ENCODE results near the gene CYP19A1.

CYP19A1 gene

DNA sequence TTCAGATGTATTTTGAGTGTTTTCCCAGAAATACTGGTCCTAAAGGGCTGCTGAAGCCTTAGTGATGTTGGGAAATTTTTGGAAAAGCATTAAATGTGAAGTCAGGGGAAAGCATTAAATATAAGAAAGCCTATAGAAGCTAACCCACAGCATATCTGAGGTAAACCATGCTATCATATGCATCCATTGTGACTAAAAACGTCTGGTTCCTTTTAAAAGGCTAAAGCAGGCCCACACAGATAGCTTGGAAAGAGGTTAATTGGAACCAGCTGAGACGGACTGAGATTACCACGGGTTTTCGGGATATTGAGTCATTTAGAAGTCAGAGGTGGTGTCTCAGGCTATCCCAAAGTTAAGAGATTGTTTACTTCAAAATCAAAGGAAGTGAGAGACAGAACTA, 78.2 kb downstream of the CYP19A1 start:
- DNase-seq (ENCODE audit: insufficient read length, low spot score): no peak
- no peak for TF ChIP-seq POLR2A (IDR thresholded peaks at IDR 0.05; ENCODE audit: low read depth, low read length)
- no peak for FAIRE-seq

DNA sequence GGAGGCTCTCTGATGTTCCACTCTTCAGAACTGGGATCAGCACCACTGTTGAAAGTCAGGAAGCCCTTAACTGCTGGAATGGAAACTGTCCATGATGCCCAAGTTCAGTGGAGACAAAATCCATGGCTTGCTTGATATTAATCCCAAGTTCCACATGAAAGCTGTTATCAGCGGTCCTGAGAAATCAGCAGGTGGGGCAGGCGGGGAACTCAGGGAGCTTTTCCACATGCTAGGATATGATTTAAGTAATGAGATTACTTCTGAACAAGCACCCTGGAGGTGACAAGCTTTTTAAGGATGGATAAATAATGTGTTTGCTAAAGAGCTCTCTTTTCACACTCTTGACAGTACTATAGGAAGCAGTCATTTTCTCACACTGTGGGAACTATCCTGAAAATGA, 82.9 kb downstream of the CYP19A1 start:
- DNase-seq (ENCODE audit: insufficient read length, low spot score) (no peak), FAIRE-seq (no peak)
- no peak for TF ChIP-seq POLR2A (IDR thresholded peaks at IDR 0.05; ENCODE audit: low read depth, low read length)

DNA sequence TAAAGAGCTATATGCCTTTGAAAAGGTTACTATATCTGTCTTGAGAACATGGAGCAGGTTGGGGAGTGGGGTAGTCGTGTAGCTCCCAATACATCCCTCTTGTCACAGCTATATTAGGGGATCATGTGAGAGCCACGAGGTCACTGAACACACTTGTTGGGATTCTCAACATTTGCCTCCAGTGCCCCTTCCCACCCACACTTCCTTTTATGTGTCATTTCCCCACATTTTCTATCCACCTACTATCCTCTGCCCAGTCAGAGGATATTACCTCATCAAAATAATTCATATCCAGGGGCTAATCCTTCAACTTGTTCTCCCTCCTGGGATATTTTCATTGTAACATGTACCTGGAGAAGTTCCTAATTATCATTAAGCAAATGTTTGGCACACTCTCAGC, 85.0 kb downstream of the CYP19A1 start:
- TF ChIP-seq POLR2A (IDR thresholded peaks at IDR 0.05; ENCODE audit: low read depth, low read length): no peak
- FAIRE-seq (no peak), DNase-seq (ENCODE audit: insufficient read length, low spot score) (no peak)

DNA sequence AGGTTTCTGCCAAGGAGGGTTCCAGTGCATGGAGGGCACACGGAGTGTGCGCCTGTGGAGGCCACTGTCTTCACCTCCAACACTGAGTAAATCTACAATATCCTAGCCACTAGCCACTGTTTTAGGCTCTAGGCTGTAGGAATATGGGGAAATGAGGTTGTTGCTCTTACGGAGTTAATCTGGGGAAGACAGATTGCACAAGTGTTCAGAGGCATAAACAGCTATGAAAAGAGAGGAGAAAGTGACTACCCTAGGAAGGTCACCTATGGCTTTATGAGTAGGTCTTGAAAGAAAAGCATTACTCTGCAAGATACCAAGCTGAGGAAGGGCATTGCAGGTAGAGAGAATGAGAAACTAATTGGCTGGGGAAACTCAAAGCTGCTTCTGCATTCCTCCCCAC, 85.7 kb downstream of the CYP19A1 start:
- DNase-seq (ENCODE audit: insufficient read length, low spot score): no peak
- FAIRE-seq: no peak
- no peak for TF ChIP-seq POLR2A (IDR thresholded peaks at IDR 0.05; ENCODE audit: low read depth, low read length)

DNA sequence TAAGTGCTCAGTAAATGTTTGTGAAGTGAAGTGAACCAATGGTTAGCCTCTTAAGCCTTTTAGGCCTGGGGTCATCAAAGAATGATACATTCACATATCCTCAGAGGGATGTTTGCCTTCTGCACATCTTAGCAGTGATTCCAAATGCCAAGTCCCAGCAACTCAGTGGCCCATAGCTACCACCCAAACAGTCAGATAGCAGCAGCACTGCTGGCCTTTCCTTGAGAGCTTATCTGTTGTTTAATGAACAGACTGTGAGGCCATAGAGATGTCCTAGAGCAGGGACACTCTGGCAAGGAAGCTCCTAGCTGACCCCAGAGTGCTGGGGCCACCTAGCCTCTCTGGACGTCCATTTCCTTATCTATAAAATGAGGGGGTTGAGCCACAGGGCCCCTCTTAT, 86.8 kb downstream of the CYP19A1 start:
- no peak for FAIRE-seq
- no peak for DNase-seq (ENCODE audit: insufficient read length, low spot score)
- no peak for TF ChIP-seq POLR2A (IDR thresholded peaks at IDR 0.05; ENCODE audit: low read depth, low read length)

DNA sequence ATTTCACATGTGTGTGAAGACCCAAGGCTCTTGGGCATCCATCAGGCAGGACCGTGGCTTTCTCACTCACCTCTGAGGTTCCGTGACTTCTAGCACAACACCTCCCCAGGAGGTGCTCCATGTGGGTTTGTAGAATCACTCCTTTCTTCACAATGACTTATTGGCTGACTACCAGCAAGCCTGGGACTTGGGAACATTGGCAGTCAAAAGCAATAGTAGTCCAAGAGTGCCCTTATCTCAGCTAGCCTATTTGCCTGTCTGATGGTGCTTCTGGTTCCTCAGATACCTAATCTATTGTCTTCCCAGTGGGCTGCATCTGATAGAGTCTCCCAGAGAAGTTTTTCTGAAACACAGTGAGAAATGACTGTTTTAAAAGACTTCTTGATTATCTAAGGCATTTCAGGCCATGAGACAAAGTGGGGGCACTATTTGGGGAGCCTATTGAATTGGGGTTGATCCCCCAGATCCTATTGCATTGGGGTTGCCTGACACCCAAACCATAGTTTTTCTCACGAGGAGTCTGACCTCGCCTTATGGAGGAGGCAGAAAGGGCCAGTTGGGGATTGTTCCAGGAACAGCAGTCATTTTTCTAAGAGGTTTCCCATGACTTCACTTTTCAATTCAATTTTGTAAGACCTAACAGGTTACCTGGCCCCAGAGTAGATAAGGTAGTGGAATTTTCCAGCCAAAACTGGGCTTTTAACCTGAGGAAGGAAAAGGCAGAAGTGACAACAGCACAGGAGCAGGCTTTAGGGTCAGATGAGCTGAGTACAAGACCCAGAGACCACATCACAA, 88.0 kb downstream of the CYP19A1 start:
- FAIRE-seq (no peak), DNase-seq (ENCODE audit: insufficient read length, low spot score) (no peak)
- TF ChIP-seq POLR2A (IDR thresholded peaks at IDR 0.05; ENCODE audit: low read depth, low read length): no peak

DNA sequence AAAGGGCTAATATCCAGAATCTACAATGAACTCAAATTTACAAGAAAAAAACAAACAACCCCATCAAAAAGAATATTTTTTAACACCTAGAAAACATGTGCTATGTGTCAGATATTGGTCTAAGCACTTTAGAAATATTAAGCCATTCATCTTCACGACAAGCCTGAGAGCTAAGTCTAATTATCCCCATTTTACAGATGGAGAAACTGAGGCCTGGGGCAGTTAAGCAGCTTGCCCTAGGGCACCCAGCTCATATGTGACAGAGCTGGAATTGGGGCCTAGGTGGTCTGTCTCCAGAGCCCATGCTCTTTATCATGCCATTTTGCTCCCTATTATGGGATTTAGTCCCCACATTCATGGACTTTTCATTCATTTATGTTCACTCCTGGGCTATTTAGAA, 92.8 kb downstream of the CYP19A1 start:
- DNase-seq (ENCODE audit: insufficient read length, low spot score) (no peak), FAIRE-seq (no peak)
- TF ChIP-seq POLR2A (IDR thresholded peaks at IDR 0.05; ENCODE audit: low read depth, low read length): no peak

DNA sequence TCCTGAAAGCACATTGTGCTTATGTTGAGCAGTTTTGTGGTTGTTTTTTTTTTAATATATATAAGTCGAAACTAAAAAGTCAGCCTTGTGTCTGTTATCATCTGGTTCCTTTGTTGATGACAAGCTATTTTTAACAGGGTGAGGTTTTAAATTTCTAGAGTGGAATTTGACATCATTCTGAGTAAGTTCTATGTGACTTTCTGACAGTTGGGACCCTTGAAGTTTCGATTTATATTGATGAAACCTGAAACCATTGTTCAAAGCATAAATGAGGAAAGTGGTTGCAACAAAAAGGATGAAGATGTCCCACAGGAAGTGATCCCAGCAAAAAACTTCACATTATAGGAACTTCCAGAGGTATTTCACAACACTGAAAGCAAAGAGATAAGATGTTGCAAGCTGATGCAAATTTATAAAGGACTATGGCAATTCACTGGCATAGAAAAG, 94.0 kb downstream of the CYP19A1 start:
- TF ChIP-seq POLR2A (IDR thresholded peaks at IDR 0.05; ENCODE audit: low read depth, low read length): no peak
- FAIRE-seq: no peak
- no peak for DNase-seq (ENCODE audit: insufficient read length, low spot score)

DNA sequence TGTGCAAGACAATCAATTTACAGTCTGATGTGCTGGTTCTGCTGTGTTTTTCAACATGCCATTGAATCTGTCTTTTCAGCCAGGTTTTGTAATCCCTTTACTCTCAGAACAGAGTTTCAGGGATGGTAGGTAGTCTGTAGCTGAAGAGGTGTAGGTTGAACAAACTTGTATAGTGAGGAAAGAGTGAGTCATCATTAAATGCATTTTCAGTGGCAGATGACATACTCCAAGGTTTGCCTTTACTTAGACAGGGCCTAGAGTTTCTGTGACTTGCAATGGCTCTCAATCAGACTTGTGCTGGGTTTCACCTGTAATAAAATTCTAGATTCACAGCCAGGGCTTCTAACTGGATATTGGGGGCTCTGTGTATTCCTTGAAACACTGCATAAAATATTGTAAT, 94.6 kb downstream of the CYP19A1 start:
- FAIRE-seq: no peak
- TF ChIP-seq POLR2A (IDR thresholded peaks at IDR 0.05; ENCODE audit: low read depth, low read length): no peak
- DNase-seq (ENCODE audit: insufficient read length, low spot score): no peak

DNA sequence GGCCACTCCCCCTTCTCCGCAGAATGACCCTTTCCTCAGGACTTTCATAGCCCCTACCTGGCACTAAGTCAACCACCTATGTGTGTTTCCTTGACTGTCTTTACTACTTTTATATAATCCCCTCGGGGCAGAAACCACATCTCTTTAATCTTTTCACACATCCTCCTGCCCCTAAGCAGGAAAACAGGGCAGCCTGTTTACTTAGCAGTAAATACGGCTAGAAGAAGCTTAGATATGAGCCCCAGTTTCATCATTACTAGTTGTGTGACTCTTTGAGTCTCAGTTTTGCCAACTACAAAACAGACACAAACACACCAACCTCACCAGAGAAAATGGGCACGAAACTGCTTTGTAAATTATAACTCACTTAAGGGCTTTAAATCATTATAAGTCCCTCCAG, 98.3 kb downstream of the CYP19A1 start:
- no peak for TF ChIP-seq POLR2A (IDR thresholded peaks at IDR 0.05; ENCODE audit: low read depth, low read length)
- FAIRE-seq: no peak
- DNase-seq (ENCODE audit: insufficient read length, low spot score): no peak

DNA sequence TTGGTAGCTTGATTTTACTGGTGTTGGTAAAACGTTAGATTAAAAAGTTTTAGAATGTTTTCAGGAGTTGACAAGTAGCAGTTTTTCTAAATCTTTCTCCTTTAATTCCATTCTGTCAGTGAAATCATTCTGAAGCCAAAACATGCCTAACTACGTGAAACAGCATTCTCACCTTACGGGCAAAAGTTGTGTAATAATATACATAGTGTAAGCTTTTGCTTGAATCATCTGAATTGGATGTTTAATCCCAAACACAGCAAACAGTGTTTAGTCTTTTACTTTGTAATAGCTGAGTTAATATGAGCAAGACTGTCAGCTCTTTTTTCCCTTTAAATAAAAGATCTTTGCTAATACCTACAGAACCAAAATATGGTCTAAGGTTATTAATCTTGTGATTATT, 100.6 kb downstream of the CYP19A1 start:
- DNase-seq (ENCODE audit: insufficient read length, low spot score): no peak
- FAIRE-seq: no peak
- TF ChIP-seq POLR2A (IDR thresholded peaks at IDR 0.05; ENCODE audit: low read depth, low read length): no peak

DNA sequence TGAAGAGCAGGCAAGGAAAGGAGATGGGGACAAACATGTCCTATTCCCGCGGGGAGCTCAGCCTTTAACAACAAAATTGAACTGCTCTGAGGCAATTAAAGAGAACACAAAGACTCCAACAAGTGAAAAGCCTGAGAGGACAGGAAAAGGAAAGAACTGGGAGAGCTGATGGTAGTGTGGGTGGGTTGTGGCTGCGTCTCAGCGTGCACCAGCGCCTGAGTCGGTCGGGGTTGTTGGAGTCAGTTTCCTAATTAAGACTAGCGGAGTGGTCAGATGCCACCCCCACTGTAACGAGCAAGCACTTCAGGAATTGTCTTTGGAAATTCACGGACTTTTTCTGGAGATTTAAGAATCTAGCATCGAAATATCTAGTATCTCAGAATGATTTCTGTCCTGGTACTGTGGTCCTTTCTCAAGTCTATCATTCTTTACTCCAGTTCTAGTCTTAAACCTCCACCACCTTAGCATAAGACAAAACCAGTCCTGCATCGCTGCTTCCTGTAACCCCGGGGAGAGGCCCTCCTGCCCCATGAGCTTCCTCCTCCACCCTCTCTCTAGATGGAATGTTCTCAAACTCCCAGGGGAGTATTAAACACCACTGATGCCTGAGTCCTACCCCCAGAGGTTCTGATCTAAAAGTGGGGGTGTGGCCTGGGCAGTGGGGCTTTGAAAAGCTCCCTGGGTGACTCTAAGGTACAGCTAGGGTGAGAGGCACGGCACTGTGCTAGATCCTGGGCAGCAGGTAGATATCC, 104.0 kb downstream of the CYP19A1 start:
- no peak for FAIRE-seq
- no peak for TF ChIP-seq POLR2A (IDR thresholded peaks at IDR 0.05; ENCODE audit: low read depth, low read length)
- no peak for DNase-seq (ENCODE audit: insufficient read length, low spot score)

DNA sequence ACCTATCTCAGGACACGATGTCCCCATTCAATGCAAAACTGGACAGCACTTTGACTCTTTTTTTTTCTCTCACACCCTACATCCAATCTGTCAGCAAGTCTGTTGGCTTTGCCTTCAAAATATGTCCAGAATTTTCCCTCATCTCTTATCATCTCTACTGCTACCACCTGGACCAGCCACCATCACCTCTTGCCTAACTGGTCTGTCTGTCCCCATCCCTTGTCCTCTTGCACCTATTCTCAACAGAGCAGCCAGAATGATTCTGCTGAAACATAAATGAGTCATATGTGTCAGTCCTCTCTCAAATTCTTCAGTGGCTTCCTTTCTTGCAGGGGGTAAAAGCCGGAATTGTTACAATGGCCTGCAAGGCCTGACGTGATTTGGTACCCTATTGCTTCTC, 105.8 kb downstream of the CYP19A1 start:
- DNase-seq (ENCODE audit: insufficient read length, low spot score): no peak
- FAIRE-seq: no peak

DNA sequence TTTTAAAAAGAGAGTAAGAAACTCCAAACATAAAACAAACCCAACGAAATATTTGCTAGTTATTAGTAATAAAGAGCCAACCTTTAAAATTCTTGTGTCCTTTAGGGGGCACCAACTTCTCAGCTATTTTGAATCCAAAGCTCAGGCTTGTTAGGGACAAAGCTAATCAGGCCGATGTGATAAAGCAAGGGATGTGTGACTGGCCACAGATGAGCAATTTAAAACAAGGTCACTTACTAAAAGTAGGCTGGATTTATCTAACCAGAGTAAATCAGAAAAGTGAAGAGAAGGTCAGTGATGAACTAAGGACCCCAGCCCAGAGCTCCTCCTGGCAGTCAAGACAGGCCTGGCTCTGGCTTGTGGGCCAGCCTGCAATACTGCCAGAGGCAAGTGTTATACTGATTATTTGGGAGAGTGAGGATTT, 108.5 kb downstream of the CYP19A1 start:
- no peak for FAIRE-seq
- no peak for TF ChIP-seq POLR2A (IDR thresholded peaks at IDR 0.05; ENCODE audit: low read depth, low read length)
- DNase-seq (ENCODE audit: insufficient read length, low spot score): no peak

More for the DNA sequence above, 105.8 kb downstream of the CYP19A1 start:
- TF ChIP-seq POLR2A (IDR thresholded peaks at IDR 0.05; ENCODE audit: low read depth, low read length): no peak

All from H54 (cell line).